Liver (tissue), 9 donors: ENCODE results near the gene FAM53C. TPM values are rescaled to one million over a fixed set of nuclear protein-coding genes. Genes with fewer than 3 reads are reported as not detected.
"Not testable (repeated sequence)": the region's sequence is repeated elsewhere in the genome, so short reads cannot be mapped to it uniquely, and the experiment has no call there.

ENCODE experiments used
- DNase-seq: peaks from one replicate; pipeline ENCODE4 v3.0.0-alpha.2; 2017; ENCODE audit warnings: low spot score
- H3K27ac ChIP-seq, 2 donors: one replicate each; pipeline ENCODE4 v1.7.0; 2013; ENCODE audit warnings: inconsistent platforms in 2 of 2, low read length in 2 of 2, control low read depth in 1 of 2, low read depth in 1 of 2, mild to moderate bottlenecking in 1 of 2
- H3K27me3 ChIP-seq, 4 donors: one replicate each; pipeline versions ENCODE4 v1.6.1 to v1.7.0; 2013; ENCODE audit warnings: low read length in 3 of 4, inconsistent platforms in 1 of 4, mild to moderate bottlenecking in 1 of 4, moderate library complexity in 1 of 4; ENCODE audit not compliant: control insufficient read depth in 4 of 4, insufficient read depth in 4 of 4
- H3K36me3 ChIP-seq, 4 donors: one replicate each; pipeline versions ENCODE4 v1.6.1 to v1.7.0; 2013; ENCODE audit warnings: low read length in 3 of 4, mild to moderate bottlenecking in 3 of 4, low read depth in 1 of 4, moderate library complexity in 1 of 4; ENCODE audit not compliant: control insufficient read depth in 4 of 4, insufficient read depth in 3 of 4
- H3K4me1 ChIP-seq, 4 donors: one replicate each; pipeline versions ENCODE4 v1.6.1 to v1.7.0; 2013; ENCODE audit warnings: low read length in 3 of 4, mild to moderate bottlenecking in 3 of 4, moderate library complexity in 1 of 4; ENCODE audit not compliant: control insufficient read depth in 4 of 4, insufficient read depth in 4 of 4
- H3K4me3 ChIP-seq, 3 donors: one replicate each; pipeline versions ENCODE4 v1.6.1 to v1.7.0; 2013; ENCODE audit warnings: low read length in 3 of 3, control low read depth in 1 of 3, low read depth in 1 of 3, mild to moderate bottlenecking in 1 of 3
- H3K9ac ChIP-seq, 2 donors: one replicate each; pipeline ENCODE4 v1.7.0; 2013; ENCODE audit warnings: low read length in 2 of 2, mild to moderate bottlenecking in 2 of 2, moderate library complexity in 2 of 2, control low read depth in 1 of 2, low read depth in 1 of 2
- H3K9me3 ChIP-seq, 4 donors: one replicate each; pipeline versions ENCODE4 v1.6.1 to v1.7.0; 2013; ENCODE audit warnings: low read length in 3 of 4; ENCODE audit not compliant: control insufficient read depth in 4 of 4
- CTCF ChIP-seq: fragments of 150-350 bp; IDR thresholded peaks from 2 replicates; pipeline ENCODE4 v1.5.1; 2017; ENCODE audit warnings: improper control_type of control experiment, low read depth, low read length; ENCODE audit not compliant: missing input control
- EGR1 ChIP-seq, 2 donors: IDR thresholded peaks; 2 replicates each; pipeline ENCODE4 v1.6.1; 2016 to 2018; ENCODE audit warnings: antibody characterized with exemption in 2 of 2, low read depth in 2 of 2
- FOXA2 ChIP-seq: IDR thresholded peaks from 2 replicates; pipeline ENCODE4 v1.6.1; 2016; ENCODE audit warnings: antibody characterized with exemption
- GABPA ChIP-seq, 2 donors: IDR thresholded peaks in 1 of 2; conservative IDR thresholded peaks in 1 of 2; 2 replicates each; pipeline ENCODE4 v1.6.1; 2016; ENCODE audit warnings: antibody characterized with exemption in 2 of 2, mild to moderate bottlenecking in 1 of 2, moderate library complexity in 1 of 2
- HNF4A ChIP-seq, 2 donors: conservative IDR thresholded peaks; 2 replicates each; pipeline ENCODE4 v1.6.1; 2016; ENCODE audit warnings: antibody characterized with exemption in 2 of 2, mild to moderate bottlenecking in 2 of 2
- HNF4G ChIP-seq: IDR thresholded peaks from 2 replicates; pipeline ENCODE4 v1.6.1; 2016; ENCODE audit warnings: antibody characterized with exemption
- JUND ChIP-seq, 2 donors: IDR thresholded peaks; 2 replicates each; pipeline ENCODE4 v1.6.1; 2016; ENCODE audit warnings: antibody characterized with exemption in 2 of 2
- NR2F2 ChIP-seq: IDR thresholded peaks from 2 replicates; pipeline ENCODE4 v1.6.1; 2016; ENCODE audit warnings: antibody characterized with exemption
- RAD21 ChIP-seq, 2 donors: IDR thresholded peaks; 2 replicates each; pipeline ENCODE4 v1.6.1; 2016; ENCODE audit warnings: antibody characterized with exemption in 2 of 2, mild to moderate bottlenecking in 2 of 2
- REST ChIP-seq: IDR thresholded peaks from 2 replicates; pipeline ENCODE4 v1.6.1; 2016; ENCODE audit warnings: antibody characterized with exemption, mild to moderate bottlenecking
- RXRA ChIP-seq, 2 donors: IDR thresholded peaks; 2 replicates each; pipeline ENCODE4 v1.6.1; 2017 to 2018; ENCODE audit warnings: antibody characterized with exemption in 2 of 2, mild to moderate bottlenecking in 1 of 2
- SP1 ChIP-seq: IDR thresholded peaks from 2 replicates; pipeline ENCODE4 v1.6.1; 2018; ENCODE audit warnings: antibody characterized with exemption, mild to moderate bottlenecking
- TAF1 ChIP-seq: conservative IDR thresholded peaks from 2 replicates; pipeline ENCODE4 v1.6.1; 2016; ENCODE audit warnings: antibody characterized with exemption, mild to moderate bottlenecking
- YY1 ChIP-seq: IDR thresholded peaks from 2 replicates; pipeline ENCODE4 v1.6.1; 2016; ENCODE audit warnings: antibody characterized with exemption, mild to moderate bottlenecking
- WGBS: extraction: QIAGEN DNeasy Blood & Tissue Kit; methylation state at CpG from one replicate; pipeline ENCODE4 v1.1.7; 2013; 5-methylcytosine and 5-hydroxymethylcytosine counted together
- polyA plus RNA-seq, 2 donors: library from polyadenylated mRNA; stranded (reverse) in 1 of 2; unstranded in 1 of 2; fragments of 200-250 nt in 1 of 2; fragments of >200 nt in 1 of 2; fragmentation: Nextera tagmentation in 1 of 2; extraction: Ambion mirVana in 1 of 2; gene quantifications; one replicate each; pipeline versions ENCODE4 v1.2.1 to v1.2.3, GENCODE V29; 2013 to 2015
- total RNA-seq, 2 donors: library from RNA; depleted of rRNA; stranded (reverse); fragments of >200 nt; gene quantifications; one replicate each; pipeline ENCODE4 v1.2.3, GENCODE V29; 2014
- TF ChIP-seq, protein P1 (sequence below): IDR thresholded peaks from 2 replicates; pipeline ENCODE4 v1.6.1; 2016; ENCODE audit warnings: antibody characterized with exemption
- TF ChIP-seq, protein P2 (sequence below): IDR thresholded peaks from 2 replicates; pipeline ENCODE4 v1.6.1; 2016; ENCODE audit warnings: antibody characterized with exemption
- TF ChIP-seq, protein P3 (sequence below): IDR thresholded peaks from 2 replicates; pipeline ENCODE4 v1.6.1; 2016; ENCODE audit warnings: antibody characterized with exemption
- donor health status: healthy.
- donor health status: healthy.
- donor health status: healthy.
- donor health status: healthy.
- donor health status: healthy.

FAM53C gene
- total and polyA plus RNA-seq, 4 donors = 4.2 to 16.9 (median 8.9) TPM

- no peaks in the 10 kb centered on the region for H3K27me3 ChIP-seq
- H3K36me3 ChIP-seq = no peaks in the 10 kb centered on the region
- WGBS = 89% methylated on average over 3 of the region's 3 CpGs
- no peaks in the 10 kb centered on the region for H3K9me3 ChIP-seq
- no peak overlapping the region for H3K9ac ChIP-seq
- H3K4me3 ChIP-seq = no peak overlapping the region
- H3K27ac ChIP-seq = no peak overlapping the region
- TF ChIP-seq REST (no peak), GABPA (IDR thresholded peaks at IDR 0.05 in 1 of 2, conservative IDR thresholded peaks at IDR 0.05 in 1 of 2) (no peak), YY1 (no peak), HNF4A (conservative IDR thresholded peaks at IDR 0.05) (no peak), NR2F2 (no peak), FOXA2 (no peak), RXRA (IDR thresholded peaks at IDR 0.05) (no peak), EGR1 (IDR thresholded peaks at IDR 0.05; ENCODE audit: low read depth in 2 of 2) (no peak), HNF4G (no peak), TAF1 (no peak), SP1 (no peak), CTCF (no peak), RAD21 (IDR thresholded peaks at IDR 0.05) (no peak), JUND (IDR thresholded peaks at IDR 0.05) (no peak)
- TF ChIP-seq, protein P1, sequence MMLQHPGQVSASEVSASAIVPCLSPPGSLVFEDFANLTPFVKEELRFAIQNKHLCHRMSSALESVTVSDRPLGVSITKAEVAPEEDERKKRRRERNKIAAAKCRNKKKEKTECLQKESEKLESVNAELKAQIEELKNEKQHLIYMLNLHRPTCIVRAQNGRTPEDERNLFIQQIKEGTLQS = no peak
- TF ChIP-seq, protein P2, sequence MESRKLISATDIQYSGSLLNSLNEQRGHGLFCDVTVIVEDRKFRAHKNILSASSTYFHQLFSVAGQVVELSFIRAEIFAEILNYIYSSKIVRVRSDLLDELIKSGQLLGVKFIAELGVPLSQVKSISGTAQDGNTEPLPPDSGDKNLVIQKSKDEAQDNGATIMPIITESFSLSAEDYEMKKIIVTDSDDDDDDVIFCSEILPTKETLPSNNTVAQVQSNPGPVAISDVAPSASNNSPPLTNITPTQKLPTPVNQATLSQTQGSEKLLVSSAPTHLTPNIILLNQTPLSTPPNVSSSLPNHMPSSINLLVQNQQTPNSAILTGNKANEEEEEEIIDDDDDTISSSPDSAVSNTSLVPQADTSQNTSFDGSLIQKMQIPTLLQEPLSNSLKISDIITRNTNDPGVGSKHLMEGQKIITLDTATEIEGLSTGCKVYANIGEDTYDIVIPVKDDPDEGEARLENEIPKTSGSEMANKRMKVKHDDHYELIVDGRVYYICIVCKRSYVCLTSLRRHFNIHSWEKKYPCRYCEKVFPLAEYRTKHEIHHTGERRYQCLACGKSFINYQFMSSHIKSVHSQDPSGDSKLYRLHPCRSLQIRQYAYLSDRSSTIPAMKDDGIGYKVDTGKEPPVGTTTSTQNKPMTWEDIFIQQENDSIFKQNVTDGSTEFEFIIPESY = no peak
- TF ChIP-seq, protein P3, sequence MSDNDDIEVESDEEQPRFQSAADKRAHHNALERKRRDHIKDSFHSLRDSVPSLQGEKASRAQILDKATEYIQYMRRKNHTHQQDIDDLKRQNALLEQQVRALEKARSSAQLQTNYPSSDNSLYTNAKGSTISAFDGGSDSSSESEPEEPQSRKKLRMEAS = no peak
- DNase-seq = no peak
- H3K4me1 ChIP-seq = no peaks in the 10 kb centered on the region
Measured at GRCh38 chr5:138316355-138316754, 21.7 kb upstream of the FAM53C start.

DNA sequence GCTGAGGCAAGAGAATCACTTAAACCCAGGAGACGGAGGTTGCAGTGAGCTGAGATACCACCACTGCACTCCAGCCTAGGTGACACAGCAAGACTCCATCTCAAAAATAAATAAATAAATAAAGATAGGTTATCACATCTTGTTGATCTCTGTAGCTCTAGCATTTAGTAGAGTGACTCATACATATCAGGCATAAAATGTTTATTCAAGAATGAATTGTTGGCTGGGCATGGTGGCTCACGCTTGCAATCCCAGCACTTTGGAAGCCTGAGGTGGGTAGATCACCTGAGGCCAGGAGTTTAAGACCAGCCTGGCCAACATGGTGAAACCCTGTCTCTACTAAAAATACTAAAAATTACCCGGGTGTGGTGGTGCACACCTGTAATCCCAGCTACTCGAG is 19.9 kb upstream of the FAM53C start:
- H3K27me3 ChIP-seq, H3K9me3 ChIP-seq, H3K4me3 ChIP-seq, H3K27ac ChIP-seq, H3K36me3 ChIP-seq, H3K9ac ChIP-seq, H3K4me1 ChIP-seq, DNase-seq: not testable (repeated sequence)
- WGBS = 96% methylated on average over 4 of the region's 4 CpGs
